Neuronal stem cell (in vitro differentiated cells): ENCODE results near the gene GALNT1.

Source experiments
- DNase-seq: peaks from one replicate; pipeline ENCODE4 v3.0.0-alpha.2; 2013; ENCODE audit warnings: low spot score
- H2AFZ ChIP-seq: one replicate; pipeline ENCODE4 v1.6.1; 2013; ENCODE audit warnings: mild to moderate bottlenecking, low read length, inconsistent platforms
- H2AK5ac ChIP-seq: 2 replicates; pipeline ENCODE4 v1.6.1; 2013; ENCODE audit warnings: low read depth, mild to moderate bottlenecking, inconsistent platforms, low read length, moderate library complexity, mixed read lengths
- H2BK120ac ChIP-seq: 2 replicates; pipeline ENCODE4 v1.6.1; 2013; ENCODE audit warnings: low read depth, mild to moderate bottlenecking, inconsistent platforms, low read length, moderate library complexity, mixed read lengths
- H2BK12ac ChIP-seq: one replicate; pipeline ENCODE4 v1.6.1; 2013; ENCODE audit warnings: low read length, inconsistent platforms
- H2BK15ac ChIP-seq: 2 replicates; pipeline ENCODE4 v1.6.1; 2013; ENCODE audit warnings: mild to moderate bottlenecking, low read length, inconsistent platforms, mixed read lengths
- H2BK5ac ChIP-seq: one replicate; pipeline ENCODE4 v1.6.1; 2013; ENCODE audit warnings: inconsistent platforms, mild to moderate bottlenecking, low read length, moderate library complexity
- H3K14ac ChIP-seq: one replicate; pipeline ENCODE4 v1.6.1; 2013; ENCODE audit warnings: low read length, inconsistent platforms
- H3K18ac ChIP-seq: 2 replicates; pipeline ENCODE4 v1.6.1; 2013; ENCODE audit warnings: low read length, inconsistent platforms
- H3K23ac ChIP-seq: 2 replicates; pipeline ENCODE4 v1.6.1; 2013; ENCODE audit warnings: low read depth, mild to moderate bottlenecking, mixed read lengths, low read length, inconsistent platforms; ENCODE audit not compliant: poor library complexity
- H3K27ac ChIP-seq: replicated peaks from 3 replicates; pipeline ENCODE4 v1.5.1; 2013; ENCODE audit warnings: low read length, inconsistent platforms
- H3K27me3 ChIP-seq, 3 experiments: 2 replicates each; pipeline ENCODE4 v1.6.1; 2013; ENCODE audit warnings: low read length in 3 of 3, mild to moderate bottlenecking in 2 of 3, inconsistent platforms in 1 of 3, low read depth in 1 of 3, mixed read lengths in 1 of 3, moderate library complexity in 1 of 3; ENCODE audit not compliant: control insufficient read depth in 3 of 3, insufficient read depth in 3 of 3
- H3K36me3 ChIP-seq, 2 donors: replicated peaks in 1 of 2; 2 replicates each; pipeline ENCODE4 v1.6.1; 2013; ENCODE audit warnings: low read length in 2 of 2; ENCODE audit not compliant: control insufficient read depth in 2 of 2, insufficient read depth in 2 of 2
- H3K4ac ChIP-seq: 2 replicates; pipeline ENCODE4 v1.6.1; 2013; ENCODE audit warnings: inconsistent platforms, mild to moderate bottlenecking, low read length, moderate library complexity
- H3K4me1 ChIP-seq, 2 donors: 1 replicate in 1 of 2; 2 replicates in 1 of 2; pipeline ENCODE4 v1.6.1; 2013; ENCODE audit warnings: low read length in 2 of 2, low read depth in 1 of 2; ENCODE audit not compliant: control insufficient read depth in 2 of 2, insufficient read depth in 1 of 2
- H3K4me2 ChIP-seq: one replicate; pipeline ENCODE4 v1.6.1; 2013; ENCODE audit warnings: mild to moderate bottlenecking, low read length, inconsistent platforms; ENCODE audit not compliant: insufficient read depth, poor library complexity, severe bottlenecking
- H3K4me3 ChIP-seq, 2 donors: 2 replicates each; pipeline ENCODE4 v1.5.1; 2013; ENCODE audit warnings: low read length in 2 of 2, mild to moderate bottlenecking in 2 of 2, inconsistent platforms in 1 of 2, moderate library complexity in 1 of 2
- H3K79me1 ChIP-seq: one replicate; pipeline ENCODE4 v1.6.1; 2013; ENCODE audit warnings: low read depth, mild to moderate bottlenecking, inconsistent platforms, low read length, moderate library complexity
- H3K9ac ChIP-seq: one replicate; pipeline ENCODE4 v1.6.1; 2013; ENCODE audit warnings: mild to moderate bottlenecking, low read depth, low read length, inconsistent platforms; ENCODE audit not compliant: poor library complexity
- H3K9me3 ChIP-seq, 2 donors: replicated peaks in 1 of 2; 2 replicates each; pipeline versions ENCODE3 to v1.6.1; 2013; ENCODE audit warnings: low read length in 2 of 2, mild to moderate bottlenecking in 2 of 2, inconsistent platforms in 1 of 2, low read depth in 1 of 2, mixed read lengths in 1 of 2, moderate library complexity in 1 of 2; ENCODE audit not compliant: control insufficient read depth in 2 of 2, insufficient read depth in 1 of 2
- H4K8ac ChIP-seq: one replicate; pipeline ENCODE4 v1.6.1; 2013; ENCODE audit warnings: low read depth, mild to moderate bottlenecking, inconsistent platforms, low read length, moderate library complexity
- H4K91ac ChIP-seq: one replicate; pipeline ENCODE4 v1.6.1; 2013; ENCODE audit warnings: low read length, low read depth, mild to moderate bottlenecking, inconsistent platforms; ENCODE audit not compliant: poor library complexity
- WGBS, 2 donors: extraction: QIAGEN DNeasy Blood & Tissue Kit; methylation state at CpG; one replicate each; pipeline ENCODE4 v1.1.7; 2013; ENCODE audit warnings: missing lambda C conversion rate in 2 of 2, mixed read lengths in 1 of 2; ENCODE audit not compliant: insufficient read length in 2 of 2, insufficient replicate concordance in 1 of 2; ENCODE audit errors: extremely low coverage in 2 of 2; 5-methylcytosine and 5-hydroxymethylcytosine counted together

The GALNT1 gene

DNA sequence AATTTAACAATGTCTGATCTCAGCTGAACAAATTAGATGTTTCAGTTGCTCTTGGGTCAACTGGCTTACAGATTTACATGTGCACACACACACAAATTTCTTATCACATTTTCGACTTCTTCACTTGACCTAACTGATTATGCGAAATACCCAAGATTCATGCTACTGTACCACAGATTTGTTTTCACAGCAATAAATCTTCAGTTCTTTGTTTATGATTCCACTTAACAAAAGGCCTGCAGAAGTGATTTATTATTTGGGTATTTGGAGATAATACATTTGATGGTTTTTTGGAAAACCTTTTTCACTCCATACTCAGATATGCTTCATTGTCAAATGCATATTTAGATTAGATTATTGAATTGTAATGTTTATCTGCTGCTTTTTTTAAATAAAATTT is 129.0 kb downstream of the GALNT1 start:
- Histone ChIP-seq H3K36me3 (peaks cover 2 to 64% of the 10 kb centered on the region in 2 donors), H3K4me1 (no peaks in the 10 kb centered on the region), H4K8ac (no peak overlapping the region), H3K4ac (no peak overlapping the region), H3K4me3 (no peak overlapping the region), H3K18ac (no peak overlapping the region), H3K27me3 (no peaks in the 10 kb centered on the region), H2BK120ac (no peak overlapping the region), H3K4me2 (no peak overlapping the region), H3K14ac (no peak overlapping the region), H2AFZ (no peak overlapping the region), H4K91ac (no peak overlapping the region), H3K23ac (no peak overlapping the region), H3K27ac (no peak overlapping the region), H2AK5ac (no peak overlapping the region), H2BK12ac (no peak overlapping the region), H2BK5ac (no peak overlapping the region), H2BK15ac (no peak overlapping the region), H3K9me3 (peaks cover 0 to 3% of the 10 kb centered on the region in 2 donors), H3K79me1 (no peaks in the 10 kb centered on the region), H3K9ac (no peak overlapping the region)
- no CpG with 5 or more reads among the region's 2 CpGs for WGBS, 2 donors
- no peak for DNase-seq

DNA sequence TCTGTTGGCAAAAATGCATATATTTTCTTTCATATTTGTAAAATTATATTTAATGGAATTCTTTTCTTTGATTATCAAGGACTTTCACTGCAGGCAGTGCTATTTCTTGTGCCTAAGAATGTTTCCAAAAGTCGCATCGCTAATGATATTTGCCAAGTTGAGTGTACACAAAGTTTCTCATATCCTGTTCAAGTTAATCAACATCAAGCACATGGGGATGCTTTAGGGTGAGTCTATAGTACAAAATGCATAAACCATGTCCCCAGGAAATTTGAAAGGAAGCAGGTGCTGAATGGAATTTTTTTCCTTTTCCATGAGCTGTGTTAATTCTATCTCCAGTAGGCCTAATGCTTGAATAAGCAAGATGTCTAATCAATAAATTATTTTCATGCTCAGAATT is 129.7 kb downstream of the GALNT1 start:
- Histone ChIP-seq H3K14ac (no peak overlapping the region), H2BK5ac (no peak overlapping the region), H3K4ac (no peak overlapping the region), H3K27ac (no peak overlapping the region), H3K4me2 (no peak overlapping the region), H2BK12ac (no peak overlapping the region), H3K4me3 (no peak overlapping the region), H2BK15ac (no peak overlapping the region), H3K9ac (no peak overlapping the region), H4K91ac (no peak overlapping the region), H2BK120ac (no peak overlapping the region), H3K18ac (no peak overlapping the region), H4K8ac (no peak overlapping the region), H3K4me1 (no peaks in the 10 kb centered on the region), H3K36me3 (peaks cover 2 to 60% of the 10 kb centered on the region in 2 donors), H3K79me1 (no peaks in the 10 kb centered on the region), H2AFZ (no peak overlapping the region), H3K27me3 (no peaks in the 10 kb centered on the region), H3K23ac (no peak overlapping the region), H2AK5ac (no peak overlapping the region), H3K9me3 (peaks cover 0 to 3% of the 10 kb centered on the region in 2 donors)
- no peak for DNase-seq
- WGBS, 2 donors: no CpG with 5 or more reads among the region's 2 CpGs

- H3K9me3 ChIP-seq: peaks cover 1 to 3% of the 10 kb centered on the region in 2 donors
- DNase-seq: no peak
- no peak overlapping the region for H2BK15ac ChIP-seq
- no peak overlapping the region for H4K8ac ChIP-seq
- no peak overlapping the region for H3K9ac ChIP-seq
- H2BK12ac ChIP-seq: no peak overlapping the region
- no peak overlapping the region for H3K27ac ChIP-seq
- no peak overlapping the region for H3K4me3 ChIP-seq
- H3K23ac ChIP-seq: no peak overlapping the region
- H3K14ac ChIP-seq: no peak overlapping the region
- H4K91ac ChIP-seq: no peak overlapping the region
- WGBS, 2 donors: no CpG with 5 or more reads among the region's 2 CpGs
- no peak overlapping the region for H3K4me2 ChIP-seq
- no peak overlapping the region for H3K4ac ChIP-seq
- H2BK5ac ChIP-seq: no peak overlapping the region
- H2AK5ac ChIP-seq: no peak overlapping the region
- H3K18ac ChIP-seq: no peak overlapping the region
- no peaks in the 10 kb centered on the region for H3K27me3 ChIP-seq
- no peak overlapping the region for H2BK120ac ChIP-seq
- peaks cover 0 to 43% of the 10 kb centered on the region in 2 donors for H3K36me3 ChIP-seq
- H3K79me1 ChIP-seq: no peaks in the 10 kb centered on the region
- H2AFZ ChIP-seq: no peak overlapping the region
- no peaks in the 10 kb centered on the region for H3K4me1 ChIP-seq
Observed at GRCh38 chr18:35713545-35713944, 132.0 kb downstream of the GALNT1 start.

DNA sequence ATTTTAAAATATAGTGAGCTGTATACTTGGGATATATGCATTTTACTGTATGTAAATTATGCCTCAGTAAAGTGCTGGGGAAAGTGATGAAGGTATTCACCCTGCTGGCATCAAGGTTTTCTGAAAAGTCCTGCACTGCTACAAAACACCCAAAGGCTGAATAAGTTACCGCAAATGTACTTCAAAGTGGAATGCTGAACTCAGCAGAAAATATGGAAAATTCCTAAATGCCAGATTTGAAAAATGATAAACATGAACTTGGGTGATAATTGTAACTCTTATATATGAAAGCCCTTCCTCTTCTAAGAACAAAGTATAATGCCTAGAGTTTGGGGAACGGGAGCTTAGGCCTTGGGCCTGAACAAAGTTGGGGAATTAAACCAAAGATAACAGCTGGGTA is 133.0 kb downstream of the GALNT1 start:
- DNase-seq: no peak
- Histone ChIP-seq H2BK5ac (no peak overlapping the region), H2BK12ac (no peak overlapping the region)

More for the DNA sequence above, 133.0 kb downstream of the GALNT1 start:
- H4K91ac ChIP-seq: no peak overlapping the region
- no peaks in the 10 kb centered on the region for H3K27me3 ChIP-seq
- H3K4me1 ChIP-seq: no peaks in the 10 kb centered on the region
- no peak overlapping the region for H2AFZ ChIP-seq
- no CpG with 5 or more reads among the region's 2 CpGs for whole genome bisulfite sequencing, 2 donors
- peaks cover 0 to 39% of the 10 kb centered on the region in 2 donors for H3K36me3 ChIP-seq
- no peak overlapping the region for H3K4me2 ChIP-seq
- H2AK5ac ChIP-seq: no peak overlapping the region
- H3K23ac ChIP-seq: no peak overlapping the region
- no peak overlapping the region for H3K18ac ChIP-seq
- no peak overlapping the region for H4K8ac ChIP-seq
- no peak overlapping the region for H2BK15ac ChIP-seq
- no peak overlapping the region for H3K9ac ChIP-seq
- no peak overlapping the region for H3K27ac ChIP-seq
- no peaks in the 10 kb centered on the region for H3K79me1 ChIP-seq
- no peak overlapping the region for H3K4me3 ChIP-seq
- no peak overlapping the region for H3K14ac ChIP-seq
- peaks cover 1 to 8% of the 10 kb centered on the region in 2 donors for H3K9me3 ChIP-seq
- no peak overlapping the region for H3K4ac ChIP-seq
- H2BK120ac ChIP-seq: no peak overlapping the region
